ENCODE results near the gene TUBB1.
"Not testable (repeated sequence)": the region's sequence is repeated elsewhere in the genome, so short reads cannot be mapped to it uniquely, and the experiment has no call there.

The TUBB1 gene

GRCh38 chr20:58980711-58981627 is 38.3 kb upstream of the TUBB1 start, which contains the start of gene NELFCD:
Gene NELFCD (plus strand): TSS chr20:58981256. CDS start chr20:58981310, 54 bp downstream.
- Histone ChIP-seq H3K9me2 (replicated peaks; ENCODE audit: low read depth, low read length) (no peaks in the 10 kb centered on the region), H4K20me1 (ENCODE audit: insufficient read depth, low read length, poor library complexity, severe bottlenecking) (peaks cover 19% of the 10 kb centered on the region), H3K79me2 (ENCODE audit: insufficient read depth, low read length) (peaks cover 49% of the 10 kb centered on the region), H3K9me3 (ENCODE audit: insufficient read depth, low read depth, low read length) (no peaks in the 10 kb centered on the region), H3F3A (ENCODE audit: low read depth) (no peaks in the 10 kb centered on the region), H3K4me1 (ENCODE audit: insufficient read depth, low read length, poor library complexity, severe bottlenecking) (peaks cover 24% of the 10 kb centered on the region), H3K4me2 (ENCODE audit: low read depth, low read length, poor library complexity, severe bottlenecking) (peak within 1 kb of the TSS; percentile 76), H3K27me3 (ENCODE audit: insufficient read depth, low read length, poor library complexity, severe bottlenecking) (no peaks in the 10 kb centered on the region), H3K9ac (ENCODE audit: low read depth, low read length, poor library complexity, severe bottlenecking) (peak within 1 kb of the TSS; percentile 82), H3K4me3 (ENCODE audit: low read length, poor library complexity, severe bottlenecking) (peak within 1 kb of the TSS; percentile 83), H3K36me3 (ENCODE audit: insufficient read depth, low read length) (no peaks in the 10 kb centered on the region), H2AFZ (ENCODE audit: low read length) (peak within 1 kb of the TSS; percentile 96)
- TF ChIP-seq EZH2phosphoT487 (IDR thresholded peaks at IDR 0.05; ENCODE audit: borderline replicate concordance) = no peak
- TF ChIP-seq, protein P1, sequence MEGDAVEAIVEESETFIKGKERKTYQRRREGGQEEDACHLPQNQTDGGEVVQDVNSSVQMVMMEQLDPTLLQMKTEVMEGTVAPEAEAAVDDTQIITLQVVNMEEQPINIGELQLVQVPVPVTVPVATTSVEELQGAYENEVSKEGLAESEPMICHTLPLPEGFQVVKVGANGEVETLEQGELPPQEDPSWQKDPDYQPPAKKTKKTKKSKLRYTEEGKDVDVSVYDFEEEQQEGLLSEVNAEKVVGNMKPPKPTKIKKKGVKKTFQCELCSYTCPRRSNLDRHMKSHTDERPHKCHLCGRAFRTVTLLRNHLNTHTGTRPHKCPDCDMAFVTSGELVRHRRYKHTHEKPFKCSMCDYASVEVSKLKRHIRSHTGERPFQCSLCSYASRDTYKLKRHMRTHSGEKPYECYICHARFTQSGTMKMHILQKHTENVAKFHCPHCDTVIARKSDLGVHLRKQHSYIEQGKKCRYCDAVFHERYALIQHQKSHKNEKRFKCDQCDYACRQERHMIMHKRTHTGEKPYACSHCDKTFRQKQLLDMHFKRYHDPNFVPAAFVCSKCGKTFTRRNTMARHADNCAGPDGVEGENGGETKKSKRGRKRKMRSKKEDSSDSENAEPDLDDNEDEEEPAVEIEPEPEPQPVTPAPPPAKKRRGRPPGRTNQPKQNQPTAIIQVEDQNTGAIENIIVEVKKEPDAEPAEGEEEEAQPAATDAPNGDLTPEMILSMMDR (conservative IDR thresholded peaks at IDR 0.05; ENCODE audit: low read length) = no peak

GRCh38 chr20:58981628-58982364 is 37.4 kb upstream of the TUBB1 start:
- Histone ChIP-seq H3F3A (ENCODE audit: low read depth) (no peaks in the 10 kb centered on the region), H3K4me3 (ENCODE audit: low read length, poor library complexity, severe bottlenecking) (peak overlapping the region; percentile 83), H3K9me2 (replicated peaks; ENCODE audit: low read depth, low read length) (no peaks in the 10 kb centered on the region), H3K4me1 (ENCODE audit: insufficient read depth, low read length, poor library complexity, severe bottlenecking) (peaks cover 24% of the 10 kb centered on the region), H3K9ac (ENCODE audit: low read depth, low read length, poor library complexity, severe bottlenecking) (peak overlapping the region; percentile 82), H4K20me1 (ENCODE audit: insufficient read depth, low read length, poor library complexity, severe bottlenecking) (peaks cover 19% of the 10 kb centered on the region), H3K4me2 (ENCODE audit: low read depth, low read length, poor library complexity, severe bottlenecking) (peak overlapping the region; percentile 74), H3K79me2 (ENCODE audit: insufficient read depth, low read length) (peaks cover 53% of the 10 kb centered on the region), H3K36me3 (ENCODE audit: insufficient read depth, low read length) (peaks cover 3% of the 10 kb centered on the region; the same call in 1 of the 2 replicates), H3K9me3 (ENCODE audit: insufficient read depth, low read depth, low read length) (no peaks in the 10 kb centered on the region), H3K27me3 (ENCODE audit: insufficient read depth, low read length, poor library complexity, severe bottlenecking) (no peaks in the 10 kb centered on the region), H2AFZ (ENCODE audit: low read length) (peak overlapping the region; percentile 81)
- TF ChIP-seq, protein P1 (conservative IDR thresholded peaks at IDR 0.05; ENCODE audit: low read length) = no peak
- TF ChIP-seq EZH2phosphoT487 (IDR thresholded peaks at IDR 0.05; ENCODE audit: borderline replicate concordance) = no peak

DNA sequence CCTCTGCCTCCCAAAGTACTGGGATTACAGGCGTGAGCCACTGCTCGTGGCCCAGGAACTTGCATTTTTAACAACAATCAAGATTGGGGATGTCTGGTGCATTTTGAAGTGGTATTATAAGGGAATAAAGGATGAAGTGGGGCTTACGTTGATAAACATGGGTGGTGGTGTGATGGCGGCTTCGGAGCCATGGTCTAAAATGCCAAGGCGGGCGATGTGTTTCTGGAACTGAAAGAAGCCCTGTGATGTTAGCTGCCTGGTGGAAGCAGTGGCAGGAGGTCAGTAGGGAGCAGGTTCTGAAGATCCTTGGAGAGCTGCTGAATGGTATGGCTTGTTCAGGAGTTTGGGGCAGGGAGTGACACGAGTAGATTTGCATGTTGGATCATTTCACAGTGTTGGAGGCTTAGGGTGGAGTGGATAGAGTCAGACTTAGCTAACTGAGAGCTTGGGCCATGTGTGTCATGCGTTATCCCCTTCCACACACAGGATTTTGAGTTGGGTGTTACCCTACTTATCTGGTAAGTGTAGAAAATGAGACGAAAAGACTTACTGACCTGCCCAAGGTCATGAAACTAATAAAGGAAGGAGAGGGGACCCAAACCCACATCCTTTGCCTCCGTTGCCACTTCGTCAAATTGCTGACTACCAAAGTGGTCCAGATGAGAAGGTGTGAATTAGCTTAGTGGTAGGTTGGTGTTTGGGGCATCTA is 36.7 kb upstream of the TUBB1 start:
- Histone ChIP-seq H2AFZ (ENCODE audit: low read length) (no peak overlapping the region), H3K79me2 (ENCODE audit: insufficient read depth, low read length) (peaks cover 53% of the 10 kb centered on the region), H3K9me2 (replicated peaks; ENCODE audit: low read depth, low read length) (no peaks in the 10 kb centered on the region), H3K4me3 (ENCODE audit: low read length, poor library complexity, severe bottlenecking) (peak overlapping the region; percentile 83), H3K27me3 (ENCODE audit: insufficient read depth, low read length, poor library complexity, severe bottlenecking) (no peaks in the 10 kb centered on the region), H4K20me1 (ENCODE audit: insufficient read depth, low read length, poor library complexity, severe bottlenecking) (peaks cover 23% of the 10 kb centered on the region), H3K36me3 (ENCODE audit: insufficient read depth, low read length) (peaks cover 11% of the 10 kb centered on the region; the same call in 1 of the 2 replicates), H3K9me3 (ENCODE audit: insufficient read depth, low read depth, low read length) (no peaks in the 10 kb centered on the region), H3K4me1 (ENCODE audit: insufficient read depth, low read length, poor library complexity, severe bottlenecking) (peaks cover 24% of the 10 kb centered on the region), H3K4me2 (ENCODE audit: low read depth, low read length, poor library complexity, severe bottlenecking) (peak overlapping the region; percentile 74), H3K9ac (ENCODE audit: low read depth, low read length, poor library complexity, severe bottlenecking) (peak overlapping the region; percentile 82), H3F3A (ENCODE audit: low read depth) (no peaks in the 10 kb centered on the region)
- no peak for TF ChIP-seq EZH2phosphoT487 (IDR thresholded peaks at IDR 0.05; ENCODE audit: borderline replicate concordance)
- TF ChIP-seq, protein P1 (conservative IDR thresholded peaks at IDR 0.05; ENCODE audit: low read length) = no peak

DNA sequence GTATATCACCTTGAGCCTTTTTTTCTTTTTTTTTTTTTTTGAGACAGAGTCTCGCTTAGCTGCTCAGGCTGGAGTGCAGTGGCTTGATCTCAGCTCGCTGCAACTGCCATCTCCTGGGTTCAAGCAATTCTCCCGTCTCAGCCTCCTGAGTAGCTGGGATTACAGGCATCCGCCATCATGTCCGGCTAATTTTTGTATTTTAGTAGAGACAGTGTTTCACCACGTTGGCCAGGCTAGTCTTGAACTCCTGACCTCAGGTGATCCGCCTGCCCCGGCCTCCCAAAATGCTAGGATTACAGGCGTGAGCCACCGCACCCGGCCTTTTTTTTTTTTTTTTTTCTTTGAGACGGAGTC is 36.1 kb upstream of the TUBB1 start:
- Histone ChIP-seq H3K4me3 (ENCODE audit: low read length, poor library complexity, severe bottlenecking) (peak overlapping the region; percentile 83), H4K20me1 (ENCODE audit: insufficient read depth, low read length, poor library complexity, severe bottlenecking) (peaks cover 23% of the 10 kb centered on the region), H3K79me2 (ENCODE audit: insufficient read depth, low read length) (peaks cover 56% of the 10 kb centered on the region), H3K4me2 (ENCODE audit: low read depth, low read length, poor library complexity, severe bottlenecking) (peak overlapping the region; percentile 74), H3K4me1 (ENCODE audit: insufficient read depth, low read length, poor library complexity, severe bottlenecking) (peaks cover 24% of the 10 kb centered on the region), H3K36me3 (ENCODE audit: insufficient read depth, low read length) (peaks cover 16% of the 10 kb centered on the region; the same call in 1 of the 2 replicates)
- not testable (repeated sequence) for H3K27me3 ChIP-seq (ENCODE audit: insufficient read depth, low read length, poor library complexity, severe bottlenecking); H3F3A ChIP-seq (ENCODE audit: low read depth); H3K9me2 ChIP-seq (replicated peaks; ENCODE audit: low read depth, low read length); H3K9ac ChIP-seq (ENCODE audit: low read depth, low read length, poor library complexity, severe bottlenecking); H2AFZ ChIP-seq (ENCODE audit: low read length); H3K9me3 ChIP-seq (ENCODE audit: insufficient read depth, low read depth, low read length)

Data from Loucy (cell line).